Right ventricle myocardium inferior (tissue), 1 donor: Measurements from ENCODE around the gene SLIT3. TPM values are rescaled to one million over a fixed set of nuclear protein-coding genes. Genes with fewer than 3 reads are reported as not detected.

Experiments used
- ATAC-seq: fragments of 200-7000 bp; cut with Tn5 transposase; one replicate; pipeline ENCODE4 v1.9.1; 2020; ENCODE audit warnings: mild to moderate bottlenecking, moderate library complexity
- DNase-seq: peaks from one replicate; pipeline ENCODE4 v3.0.0; 2021; ENCODE audit errors: missing footprints
- intact Hi-C: fragments of 100-400 bp; cut with DNase I; formaldehyde crosslinking; loops from one replicate; pipeline ENCODE4 v1.11.0; 2022
- total RNA-seq: library from RNA; stranded (reverse); fragmentation: NEBNext Ultra II Directional; extraction: Animal tissue kit (Norgen Biotek cat#: 25700); gene quantifications from one replicate; pipeline ENCODE4 v1.2.1, GENCODE V29; 2021
- donor health status: DM: no; HTN: yes; CAD: no; lungs with severe emphysema.

Gene SLIT3
- total RNA-seq, 1 donor from 2014 or later = 12.4 TPM

DNA sequence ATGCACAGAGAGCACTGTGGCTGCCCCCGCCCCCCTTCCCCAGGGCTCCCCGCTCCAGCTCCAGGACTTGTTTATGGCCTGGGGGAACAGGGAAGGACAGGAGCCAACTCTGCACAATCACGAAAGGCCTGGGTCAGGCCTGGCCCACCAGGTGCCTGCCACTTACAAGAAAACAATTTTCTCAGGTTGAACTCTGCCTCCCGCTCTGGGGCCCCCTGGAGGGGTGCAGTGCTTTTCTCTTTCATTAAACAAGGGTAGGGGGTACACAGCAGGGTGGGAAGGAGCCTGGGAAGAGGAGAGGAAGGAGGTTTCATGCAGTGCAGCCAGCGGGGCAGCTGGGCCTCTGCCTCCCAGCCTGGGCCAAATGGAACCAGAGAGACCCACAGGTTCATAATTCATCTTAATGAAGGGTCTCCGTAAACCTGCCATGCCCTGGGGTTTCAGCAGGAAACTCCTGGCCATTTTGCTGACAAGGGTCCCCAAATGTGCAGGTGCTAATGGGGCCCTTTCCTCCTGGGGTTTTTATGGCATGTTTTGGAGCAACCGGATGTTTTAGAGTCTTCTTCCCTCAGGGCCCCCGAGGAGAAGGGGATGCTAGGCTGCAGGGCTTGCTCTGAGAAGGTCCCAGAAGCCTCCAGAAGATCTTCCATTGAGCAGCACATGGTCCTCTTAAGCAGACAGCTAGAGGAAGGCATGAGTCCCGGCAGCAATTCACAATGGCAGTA, 219.8 kb downstream of the SLIT3 start:
- DNase-seq = no peak
- ATAC-seq = no peak
- intact Hi-C loops = no loop called here

DNA sequence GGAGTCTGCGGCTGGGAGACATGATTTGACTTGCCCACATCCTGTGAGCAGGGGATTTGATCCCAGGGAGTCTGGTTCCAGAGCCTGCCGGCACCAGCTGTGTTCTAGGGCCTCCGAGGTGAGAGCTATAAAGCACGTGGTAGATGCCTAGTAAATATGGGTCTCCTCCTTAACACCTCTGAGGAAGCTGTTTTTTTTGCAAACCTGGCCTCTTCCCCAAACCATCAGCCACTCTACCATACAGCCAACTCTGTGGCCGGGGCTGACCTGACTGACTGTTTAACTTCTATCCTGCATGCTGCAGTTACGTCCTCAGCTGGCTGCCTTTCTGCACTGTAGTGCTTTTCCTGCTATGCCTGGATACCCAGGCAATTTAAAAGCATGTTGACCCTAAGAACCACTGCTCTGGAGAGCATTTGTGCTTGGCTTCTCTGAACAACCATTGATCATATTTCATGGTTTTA, 220.5 kb downstream of the SLIT3 start:
- ATAC-seq (no peak), DNase-seq (no peak)
- intact Hi-C loops = no loop called here

DNA sequence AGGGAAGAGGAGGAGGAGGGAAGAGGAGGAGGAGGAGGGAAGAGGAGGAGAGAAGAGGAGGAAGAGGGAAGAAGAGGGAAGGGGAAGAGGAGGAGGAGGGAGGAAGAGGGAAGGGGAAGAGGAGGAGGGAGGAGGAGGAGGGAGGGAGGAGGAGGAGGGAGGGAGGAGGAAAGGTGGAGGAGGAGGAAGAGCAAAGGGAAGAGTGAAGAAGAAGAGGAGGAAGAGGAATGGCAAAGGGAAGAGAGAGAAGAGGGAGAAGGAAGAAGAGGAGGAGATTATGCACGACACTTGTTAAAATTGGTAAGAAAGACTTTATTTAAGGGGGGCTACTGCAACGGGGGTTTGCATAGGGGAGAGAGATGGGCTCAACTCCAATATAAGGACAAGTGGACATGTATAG, 221.2 kb downstream of the SLIT3 start:
- intact Hi-C loops = no loop called here
- ATAC-seq = no peak
- no peak for DNase-seq

DNA sequence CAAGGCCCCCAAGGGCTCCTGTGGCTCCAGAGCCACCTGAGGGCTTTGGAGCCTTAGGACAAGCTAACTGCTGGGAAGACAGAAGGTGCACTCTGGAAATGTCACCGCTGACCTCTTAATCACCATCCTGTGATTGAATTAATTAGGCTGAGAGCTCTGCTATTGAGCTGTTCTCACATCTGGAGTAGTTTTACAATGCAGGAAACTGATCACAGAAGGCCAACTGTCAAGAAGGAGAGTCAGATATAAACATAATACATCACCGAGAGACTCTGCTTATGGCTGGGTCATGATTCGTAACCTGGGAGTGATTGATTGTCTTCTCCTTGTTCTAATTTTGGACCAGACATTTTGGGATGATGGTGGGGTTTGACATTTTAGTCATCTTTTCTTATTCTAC, 226.1 kb downstream of the SLIT3 start:
- no peak for ATAC-seq
- DNase-seq = no peak
- intact Hi-C loops = no loop called here

DNA sequence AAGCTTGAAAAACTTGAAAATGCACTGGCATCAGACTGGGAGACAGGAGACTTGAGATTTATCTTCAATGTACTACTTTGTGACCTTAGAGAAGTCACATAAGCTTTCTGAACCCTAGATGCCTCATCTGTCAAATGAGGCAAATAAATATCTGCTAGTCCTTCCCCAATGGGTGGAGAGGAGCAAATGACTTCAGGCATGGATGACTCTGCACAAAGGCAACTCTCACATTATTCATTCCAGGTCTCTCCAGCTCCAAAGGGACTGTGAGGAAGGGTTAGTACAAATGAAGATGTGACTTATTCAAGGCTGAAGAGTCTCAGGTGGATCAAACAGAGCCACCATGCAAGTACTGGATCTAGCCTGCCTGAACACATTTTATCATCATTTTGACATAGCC, 228.7 kb downstream of the SLIT3 start:
- intact Hi-C loops = no loop called here
- ATAC-seq (no peak), DNase-seq (no peak)

DNA sequence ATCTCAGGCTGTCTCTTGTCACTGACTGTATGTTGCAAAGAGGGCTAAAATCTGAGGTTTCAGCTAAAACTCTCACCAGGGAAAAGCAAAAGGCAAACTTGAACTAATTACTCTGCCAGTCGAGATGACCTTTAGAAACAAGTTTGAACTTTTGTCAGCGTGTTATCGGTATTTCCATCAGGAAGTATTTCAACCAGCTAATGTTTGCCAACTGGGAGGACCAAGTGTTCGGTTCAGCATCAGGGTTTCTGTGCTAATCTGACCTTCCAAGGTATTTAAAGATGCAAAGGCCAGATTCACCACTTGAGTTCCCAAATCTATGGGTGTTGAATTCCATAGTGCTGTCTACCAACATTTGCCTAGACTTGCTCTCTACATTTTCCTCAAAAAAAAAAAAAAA, 230.5 kb downstream of the SLIT3 start:
- no peak for DNase-seq
- intact Hi-C loops = no loop called here
- ATAC-seq = no peak

DNA sequence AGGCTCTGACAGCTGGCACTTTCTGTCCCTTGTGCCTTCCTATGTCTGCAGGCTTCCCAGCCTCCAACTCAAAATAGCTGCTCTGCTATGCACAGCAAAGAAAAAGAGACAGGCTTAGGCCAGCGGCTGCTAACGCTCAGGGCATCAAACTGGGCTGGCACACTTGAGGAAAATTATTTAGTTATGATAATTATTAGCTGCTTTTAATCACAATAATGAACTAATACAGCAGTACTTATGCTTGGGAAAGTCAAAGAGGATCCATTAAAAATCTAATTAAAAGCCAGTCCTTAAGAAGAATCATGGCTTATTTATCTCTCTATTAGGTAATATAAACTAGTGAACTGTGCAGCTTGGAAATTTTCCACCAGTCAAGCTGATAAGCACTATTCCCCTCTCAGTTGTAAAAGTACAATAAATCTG, 233.2 kb downstream of the SLIT3 start:
- intact Hi-C loops = no loop called here
- DNase-seq (no peak), ATAC-seq (peak; percentile 55)

DNA sequence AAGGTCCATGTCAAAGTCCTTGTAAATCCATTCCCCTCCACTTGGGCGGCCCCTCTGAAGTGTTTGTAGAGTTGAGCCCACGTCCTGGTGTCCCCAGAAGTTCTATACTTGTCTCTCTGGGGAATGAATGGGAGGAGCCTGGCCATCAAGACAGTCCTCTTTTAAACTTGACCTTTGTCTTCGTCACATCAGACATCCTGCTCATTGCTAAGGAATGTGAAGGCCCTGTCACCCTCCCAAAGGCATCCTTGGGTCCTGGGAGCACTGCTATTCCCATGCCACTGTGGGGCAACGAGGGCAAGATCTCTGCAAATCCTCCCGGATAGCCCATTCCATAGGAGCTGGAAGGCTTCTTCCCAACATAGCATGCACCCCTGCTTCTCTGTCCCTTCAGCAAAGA, 235.5 kb downstream of the SLIT3 start:
- DNase-seq (no peak), ATAC-seq (no peak)
- intact Hi-C loops = no loop called here

DNA sequence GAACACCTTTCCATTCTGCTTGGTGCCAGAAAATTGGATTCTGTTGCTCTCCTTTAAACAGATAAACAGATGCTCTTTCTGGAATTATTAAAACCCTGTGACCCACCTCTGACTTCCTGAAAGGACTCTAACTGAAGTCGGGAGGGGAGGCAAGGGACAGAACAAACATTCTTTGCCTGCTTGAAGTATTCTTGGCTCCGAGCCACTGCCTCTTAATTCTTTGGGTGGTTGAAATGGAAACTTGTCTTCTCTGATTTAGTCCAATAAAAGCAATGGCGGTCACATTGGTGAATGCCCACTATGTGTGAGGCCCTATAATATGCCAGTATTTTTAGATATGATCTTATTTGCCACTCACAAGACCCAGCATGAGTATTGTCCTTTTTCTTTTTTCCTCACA, 236.8 kb downstream of the SLIT3 start:
- intact Hi-C loops = no loop called here
- DNase-seq = no peak

DNA sequence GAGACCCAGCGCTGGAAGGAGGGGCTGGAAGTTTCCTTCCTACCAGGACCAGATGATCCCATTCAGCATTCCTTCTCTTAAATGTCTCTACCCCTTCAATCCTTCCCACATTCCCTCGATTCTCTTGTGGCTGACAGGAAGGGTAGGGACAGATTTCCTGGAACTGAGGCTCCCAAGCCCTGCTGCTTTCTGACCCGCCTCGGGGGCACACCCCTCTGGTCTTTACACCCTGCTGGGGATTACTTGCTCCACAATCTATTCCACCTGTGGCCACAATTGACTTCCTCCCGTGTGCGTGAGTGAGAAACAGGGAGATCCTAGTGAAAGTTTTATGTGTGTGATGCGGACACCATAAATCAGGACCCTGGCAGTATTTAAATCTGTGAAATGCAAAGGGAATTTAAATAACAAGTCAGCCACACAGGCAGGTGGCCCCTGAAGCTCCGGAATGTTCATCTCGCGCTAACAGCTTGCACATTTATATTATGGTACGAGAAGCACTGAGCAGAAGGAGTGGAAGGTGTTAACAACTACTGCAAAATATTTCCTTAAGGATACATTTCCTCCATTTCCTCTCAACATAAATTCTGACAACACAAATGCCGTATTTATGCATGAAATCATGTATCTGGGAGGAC, 237.5 kb downstream of the SLIT3 start:
- intact Hi-C loops = no loop called here
- DNase-seq (no peak), ATAC-seq (no peak)

More for the DNA sequence above, 236.8 kb downstream of the SLIT3 start:
- ATAC-seq = no peak

DNA sequence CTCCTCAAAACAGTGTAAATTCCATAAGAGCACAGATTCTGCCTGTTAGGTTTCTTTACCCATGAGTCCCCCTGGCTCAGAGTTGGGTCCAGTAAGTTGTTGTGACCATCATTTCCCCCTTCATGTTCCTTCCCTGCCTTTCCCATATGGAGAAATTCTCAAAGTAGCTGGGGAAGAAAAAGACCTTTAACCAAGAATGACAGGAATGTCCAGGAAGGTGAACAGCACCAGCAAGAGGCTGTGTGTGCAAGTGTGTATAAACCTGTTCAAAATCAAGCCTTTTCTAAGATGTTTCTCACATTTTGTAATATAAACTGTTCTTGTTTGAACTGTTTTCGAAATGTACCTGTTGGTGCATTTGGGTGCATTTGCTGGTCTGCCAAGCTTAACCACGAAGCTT, 238.2 kb downstream of the SLIT3 start:
- ATAC-seq (no peak), DNase-seq (no peak)
- intact Hi-C loops = no loop called here

DNA sequence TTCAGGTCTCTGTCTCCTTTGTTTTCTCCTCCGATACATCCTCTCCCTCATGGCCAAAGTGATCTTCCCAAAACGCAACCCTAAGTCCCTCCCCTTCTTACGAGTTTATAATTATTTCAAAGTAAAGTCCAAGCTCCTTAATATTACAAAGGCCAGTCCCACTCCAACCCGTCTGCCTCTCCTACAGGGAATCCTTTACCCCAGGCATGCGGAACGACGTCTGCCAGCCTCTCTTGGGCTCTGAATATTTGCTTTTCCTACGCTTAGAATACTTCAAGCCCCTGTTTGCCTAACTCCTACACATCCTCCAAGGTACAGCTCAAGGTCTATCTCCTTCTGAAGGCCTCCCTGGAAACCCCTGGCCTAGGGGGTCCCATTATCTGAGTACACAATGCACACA, 246.4 kb downstream of the SLIT3 start:
- DNase-seq = no peak
- intact Hi-C loops = no loop called here
- no peak for ATAC-seq

DNA sequence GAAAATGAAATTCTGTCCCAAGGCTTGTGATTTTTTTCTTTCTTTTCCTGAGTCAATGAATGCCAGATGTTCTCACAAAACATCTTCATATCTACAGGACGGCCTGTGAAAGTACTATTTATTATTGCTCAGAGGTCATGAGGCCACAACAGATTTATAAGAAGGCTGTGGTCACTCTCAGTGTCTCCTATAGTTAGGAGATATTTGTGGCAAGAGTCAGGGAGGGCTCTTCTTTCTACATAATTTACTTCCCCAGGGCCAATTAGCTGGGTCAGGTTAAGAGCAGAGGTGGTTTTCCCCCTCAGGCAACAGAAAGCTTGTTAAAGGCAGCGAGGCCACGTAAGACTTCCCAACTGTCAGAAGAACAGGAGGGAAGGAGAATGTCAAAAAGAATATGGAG, 248.7 kb downstream of the SLIT3 start:
- intact Hi-C loops = no loop called here
- DNase-seq (no peak), ATAC-seq (no peak)

DNA sequence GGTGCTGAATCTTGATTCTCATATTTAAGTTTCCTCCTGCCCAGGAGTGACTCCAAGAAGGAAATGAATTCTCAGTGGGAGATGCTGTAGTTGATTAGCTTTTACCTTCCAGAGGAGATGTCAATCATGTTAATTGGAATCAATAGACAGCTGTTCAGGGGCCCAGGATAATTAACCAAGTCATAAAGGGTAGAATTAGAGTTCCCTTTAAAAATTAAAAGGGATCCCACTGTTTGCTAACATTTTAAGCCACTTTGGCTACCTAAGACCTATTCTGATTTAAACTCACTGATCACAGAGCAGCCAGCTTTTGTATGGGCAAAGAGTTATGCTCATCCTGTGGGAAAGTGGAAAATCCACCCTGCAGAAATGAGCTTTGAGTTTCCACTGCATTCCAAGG, 249.6 kb downstream of the SLIT3 start:
- intact Hi-C loops = no loop called here
- ATAC-seq (no peak), DNase-seq (no peak)

DNA sequence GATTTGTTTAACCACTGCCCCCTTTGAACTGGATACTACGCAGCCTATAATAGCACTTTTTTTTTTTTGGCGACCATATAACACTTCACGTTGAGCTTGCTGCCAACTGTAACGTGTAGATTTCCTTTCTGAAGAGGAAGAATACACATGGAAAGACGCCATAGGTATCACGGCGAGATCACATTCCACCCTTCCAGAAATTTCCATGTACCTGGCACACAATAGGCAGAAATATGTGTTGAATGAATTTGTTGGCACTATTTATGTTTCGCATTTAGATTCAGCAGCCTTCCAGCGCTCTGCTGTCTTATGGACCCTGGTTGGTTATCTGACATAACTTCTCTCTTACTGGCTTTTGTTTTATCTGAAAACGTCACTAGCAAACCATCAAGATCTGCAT, 250.3 kb downstream of the SLIT3 start:
- ATAC-seq (no peak), DNase-seq (no peak)
- intact Hi-C loops = no loop called here

DNA sequence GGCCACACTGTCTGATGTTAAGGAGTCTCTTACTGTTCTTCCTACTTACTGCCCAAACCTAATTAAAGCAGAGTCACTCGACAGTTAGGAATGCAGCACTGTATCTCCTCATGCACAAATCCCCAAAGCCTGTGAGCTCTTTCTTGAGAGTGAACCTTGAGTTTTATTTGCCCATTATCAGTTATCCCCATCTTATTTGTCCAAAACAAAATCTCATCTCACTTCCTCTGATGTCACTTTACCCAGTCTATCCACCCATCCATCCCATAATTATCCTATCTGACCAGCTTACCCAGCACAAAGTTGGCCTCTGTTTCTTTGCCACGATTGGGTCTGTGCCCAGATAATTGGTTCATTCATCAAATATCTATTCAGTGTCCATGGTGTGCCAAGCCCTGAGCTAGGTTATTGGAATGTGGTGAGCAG, 250.8 kb downstream of the SLIT3 start:
- intact Hi-C loops = no loop called here
- DNase-seq = no peak

DNA sequence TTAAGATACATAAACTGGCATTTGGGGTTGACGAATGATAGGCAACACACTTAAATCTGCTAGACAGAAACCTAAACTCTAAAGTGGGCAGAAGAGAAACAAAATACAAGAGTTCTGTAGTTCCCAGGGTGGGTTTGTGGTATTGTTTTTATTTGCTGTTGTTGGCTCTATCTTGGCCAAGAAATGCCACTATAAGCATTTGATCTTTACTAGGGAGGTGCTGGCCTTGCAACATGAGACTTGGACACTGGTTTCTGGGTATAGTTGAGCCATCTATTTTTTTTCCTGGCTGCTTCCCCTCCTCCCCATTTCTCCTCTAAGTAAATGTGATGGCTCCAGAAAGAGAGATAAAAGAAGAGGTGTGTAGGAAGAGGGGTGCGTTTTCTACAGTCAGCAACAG, 251.2 kb downstream of the SLIT3 start:
- no peak for DNase-seq
- ATAC-seq = no peak
- intact Hi-C loops = no loop called here

More for the DNA sequence above, 250.8 kb downstream of the SLIT3 start:
- ATAC-seq = no peak

DNA sequence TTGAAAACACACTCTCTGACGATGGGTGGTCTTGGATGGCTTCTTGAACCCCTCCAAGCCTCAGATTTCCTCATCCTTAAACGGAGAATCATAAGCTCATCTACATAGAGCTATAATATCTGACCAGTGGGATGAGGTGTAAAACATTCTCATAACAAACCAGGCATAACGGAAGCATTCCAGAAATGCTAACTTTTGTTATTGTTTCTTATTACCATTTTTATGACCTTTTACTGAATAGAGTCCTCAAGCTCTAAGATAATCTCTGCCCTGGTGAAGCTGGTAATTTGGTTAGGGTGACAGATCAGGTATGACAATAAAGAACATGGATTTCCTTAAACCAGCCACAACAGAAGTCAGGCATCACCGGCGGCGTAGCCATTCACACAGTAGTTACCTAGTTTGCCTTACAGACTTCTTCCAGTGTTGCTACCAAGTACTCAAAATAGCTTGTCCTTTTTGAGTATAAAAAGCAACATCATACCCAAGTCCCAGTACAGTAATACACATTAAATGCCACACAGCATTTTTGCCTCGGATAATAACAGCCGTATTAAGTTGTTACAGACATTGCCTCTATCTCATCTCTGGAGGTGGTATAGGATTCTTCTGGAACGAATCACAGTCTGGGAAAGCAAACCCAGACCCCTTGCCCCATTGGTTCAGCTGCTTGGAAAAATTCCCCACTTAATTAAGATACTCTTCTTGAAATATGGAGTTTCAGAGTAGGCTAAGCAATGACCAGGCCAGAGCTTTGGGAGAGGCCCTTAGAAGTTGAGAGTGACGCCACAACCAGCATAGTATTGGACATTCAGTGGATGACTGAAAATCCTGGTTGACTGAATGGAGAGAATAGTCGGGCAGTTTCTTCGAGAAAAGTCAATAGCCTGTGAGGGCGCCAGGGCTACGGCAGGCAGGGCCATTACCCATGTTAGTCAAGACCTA, 252.5 kb downstream of the SLIT3 start:
- intact Hi-C loops = no loop called here
- DNase-seq = no peak

DNA sequence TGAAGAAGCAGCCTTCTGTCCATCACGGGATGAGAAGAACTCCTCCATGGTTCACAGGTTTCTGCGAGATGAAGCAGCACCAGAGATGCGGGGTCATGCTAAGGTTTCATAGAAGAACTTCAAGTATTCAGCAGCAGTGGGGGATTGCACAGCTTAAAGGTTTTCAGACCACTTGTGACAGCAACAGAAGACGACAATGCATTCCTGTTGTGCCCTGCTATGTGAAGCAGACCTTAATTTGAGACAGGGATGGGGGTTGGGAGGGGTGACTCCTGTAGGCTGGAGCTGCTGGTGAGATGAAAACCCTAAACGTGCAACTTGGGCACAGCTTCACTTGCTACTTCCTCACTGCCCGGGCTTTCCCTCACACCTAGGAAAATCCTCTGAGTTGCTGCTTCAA, 256.0 kb downstream of the SLIT3 start:
- intact Hi-C loops = no loop called here
- no peak for DNase-seq
- no peak for ATAC-seq

More for the DNA sequence above, 252.5 kb downstream of the SLIT3 start:
- ATAC-seq = no peak

DNA sequence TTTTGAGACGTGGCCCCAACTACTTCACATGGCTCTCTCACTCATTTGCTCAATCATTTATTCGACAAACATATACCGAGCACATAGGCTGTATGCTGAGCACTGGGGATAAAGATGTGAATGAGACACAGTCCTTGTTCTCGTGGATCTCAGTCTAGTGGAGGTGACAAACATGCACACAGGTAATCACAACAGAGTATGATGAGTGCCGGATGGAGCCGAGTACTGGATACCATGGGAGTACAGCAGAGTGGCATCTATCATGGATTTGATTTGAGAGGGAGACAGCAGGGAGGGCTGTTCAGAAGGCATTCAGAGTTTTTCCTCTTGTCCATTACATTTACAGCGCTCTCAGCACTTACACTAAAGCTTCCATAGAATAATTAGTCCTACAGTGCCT, 259.8 kb downstream of the SLIT3 start:
- no peak for DNase-seq
- ATAC-seq = no peak
- intact Hi-C loops = no loop called here
